ENCODE results near the gene UBALD2. TPM values are rescaled to one million over a fixed set of nuclear protein-coding genes. Genes with fewer than 3 reads are reported as not detected.

UBALD2 gene
- total and polyA plus RNA-seq, 2 donors (not counting 3 experiments of a cell fraction or from before 2014, with no cell fraction given), result 46.9 to 70.9 TPM

DNA sequence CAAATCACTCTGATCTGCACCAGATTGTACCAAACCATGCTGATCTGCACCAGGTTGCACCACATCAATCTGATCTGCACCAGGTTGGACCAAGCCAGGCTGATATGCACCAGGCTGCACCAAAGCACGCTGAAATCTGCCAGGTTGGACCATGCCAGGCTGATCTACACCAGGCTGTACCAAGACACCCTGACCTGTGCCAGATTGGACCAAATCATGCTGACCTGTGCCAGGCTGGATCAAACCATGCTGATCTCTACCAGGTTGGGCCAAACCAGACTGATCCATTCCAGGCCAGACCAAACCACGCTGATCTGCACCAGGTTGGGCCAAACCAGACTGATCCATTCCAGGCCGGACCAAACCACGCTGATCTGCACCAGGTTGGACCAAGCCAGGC is 27.4 kb downstream of the UBALD2 start:
- ChIA-PET CTCF (no interaction called here), POLR2A (no interaction called here)
- no peaks in the 10 kb centered on the region for H3K9me1 ChIP-seq (replicated peaks; ENCODE audit: control insufficient read depth, extremely low read depth, insufficient read depth, low read length)
- no peaks in the 10 kb centered on the region for H4K20me1 ChIP-seq (replicated peaks; ENCODE audit: control insufficient read depth, extremely low read depth, insufficient read depth, low read length)
- H2AFZ ChIP-seq (ENCODE audit: low read depth, low read length), result no peak overlapping the region
- H3K4me3 ChIP-seq (replicated peaks in 1 of 3; ENCODE audit: insufficient read depth in 1 of 3, low read depth in 1 of 3, low read length in 3 of 3), result no peak overlapping the region
- TF ChIP-seq GATA2 (IDR thresholded peaks at IDR 0.05; ENCODE audit: insufficient read depth, insufficient read length, low read depth, low read length) (no peak), POLR2AphosphoS5 (IDR thresholded peaks at IDR 0.05; ENCODE audit: insufficient read depth, low read depth, low read length) (no peak), POLR2A (IDR thresholded peaks at IDR 0.05; ENCODE audit: low read depth, low read length) (no peak), EZH2 (IDR thresholded peaks at IDR 0.05; ENCODE audit: borderline replicate concordance, low read depth, low read length, severe bottlenecking) (no peak), JUN (IDR thresholded peaks at IDR 0.05; ENCODE audit: borderline replicate concordance, insufficient read depth, insufficient read length, low read depth) (no peak), CTCF (IDR thresholded peaks at IDR 0.05; ENCODE audit: extremely low read depth in 1 of 2, insufficient read depth in 1 of 2, low read depth in 1 of 2, low read length in 2 of 2) (no peak), FOS (IDR thresholded peaks at IDR 0.05; ENCODE audit: borderline replicate concordance, insufficient read depth, low read length) (no peak), MYC (IDR thresholded peaks at IDR 0.05; ENCODE audit: low read depth, low read length) (no peak)
- TF ChIP-seq, protein P1, sequence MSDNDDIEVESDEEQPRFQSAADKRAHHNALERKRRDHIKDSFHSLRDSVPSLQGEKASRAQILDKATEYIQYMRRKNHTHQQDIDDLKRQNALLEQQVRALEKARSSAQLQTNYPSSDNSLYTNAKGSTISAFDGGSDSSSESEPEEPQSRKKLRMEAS (IDR thresholded peaks at IDR 0.05; ENCODE audit: insufficient read depth, insufficient read length), result no peak
- no peak overlapping the region for H3K9ac ChIP-seq (replicated peaks; ENCODE audit: extremely low read depth, insufficient read depth, low read length)
- peaks cover 2% of the 10 kb centered on the region for H3K4me1 ChIP-seq (ENCODE audit: control insufficient read depth, extremely low read depth, insufficient read depth, low read length)
- intact Hi-C loops (cut with micrococcal nuclease), result no loop called here
- dilution Hi-C loops (cut with MboI; ENCODE audit: extremely low pct_ligation_motif_present, low sequenced_read_pairs), result no loop called here
- peaks cover 0 to 3% of the 10 kb centered on the region in 2 experiments for H3K36me3 ChIP-seq (ENCODE audit: control insufficient read depth in 2 of 2, extremely low read depth in 1 of 2, insufficient read depth in 2 of 2, low read length in 2 of 2)
- H3K79me2 ChIP-seq (ENCODE audit: control insufficient read depth, insufficient read depth, low read length), result no peaks in the 10 kb centered on the region
- H3K4me2 ChIP-seq (ENCODE audit: insufficient read depth, low read length), result no peak overlapping the region
- no peaks in the 10 kb centered on the region for H3K9me3 ChIP-seq (replicated peaks; ENCODE audit: control insufficient read depth, insufficient read depth, low read length)
- FAIRE-seq, result no peak
- BruUV-seq (replicated peaks), result no TSS peak
- H3K27me3 ChIP-seq (ENCODE audit: control insufficient read depth in 2 of 2, insufficient read depth in 2 of 2, low read length in 2 of 2), result no peaks in the 10 kb centered on the region
- no peak overlapping the region for H3K27ac ChIP-seq (ENCODE audit: insufficient read depth, low read depth, low read length)
- DNase-seq (ENCODE audit: low read depth, low spot score), result no peak

Measured in endothelial cell of umbilical vein (primary cell).